Fibroblast of skin of right quadriceps (primary cell): ENCODE measurements around the gene SUB1.
"Not testable (repeated sequence)": the region's sequence is repeated elsewhere in the genome, so short reads cannot be mapped to it uniquely, and the experiment has no call there.

Source experiments
- DNase-seq: peaks from one replicate; pipeline ENCODE4 v3.0.0-alpha.2; 2013

SUB1 gene

DNA sequence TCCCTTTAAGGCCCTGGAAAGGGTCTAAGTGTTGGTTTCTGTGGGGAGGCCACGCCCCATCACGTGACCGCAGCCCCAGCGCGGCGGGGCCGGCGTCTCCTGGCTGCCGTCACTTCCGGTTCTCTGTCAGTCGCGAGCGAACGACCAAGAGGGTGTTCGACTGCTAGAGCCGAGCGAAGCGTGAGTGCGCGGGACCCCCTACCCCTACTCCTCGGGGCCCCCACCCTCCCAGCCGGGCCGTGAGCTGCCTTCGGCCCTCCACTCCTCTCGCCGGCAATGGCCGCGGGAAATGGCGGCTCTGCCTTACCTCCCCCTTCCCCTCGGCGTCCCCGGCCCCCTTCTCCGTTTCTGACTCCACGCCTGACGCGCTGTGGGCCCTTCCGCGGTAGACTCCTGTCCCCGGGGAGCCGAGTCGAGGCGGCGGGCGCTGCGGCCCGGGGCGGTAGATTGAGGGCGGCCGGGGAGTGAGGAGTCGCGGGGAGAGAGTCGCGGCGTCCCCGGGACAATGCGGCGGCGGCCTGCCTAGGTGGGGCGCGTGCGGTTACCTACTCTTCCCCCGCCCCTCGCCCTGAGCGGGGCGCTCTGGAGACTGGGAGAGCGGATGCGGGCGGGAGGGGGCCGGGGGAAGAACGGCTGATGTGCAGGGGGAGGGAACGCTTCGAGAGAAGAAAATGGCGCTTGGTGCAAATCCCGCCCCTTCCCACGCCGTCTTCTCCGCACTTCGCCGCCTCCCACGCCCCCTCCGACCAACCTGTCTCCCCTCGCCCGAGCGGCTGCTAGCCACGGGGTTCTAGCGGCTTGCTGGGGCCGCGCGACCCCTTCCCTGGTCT lies at the start of gene SUB1:
Gene SUB1, plus strand, starts transcription at position 112 of the 830 bp plus-strand sequence. CDS start 2,956 bp downstream, outside the sequence.
- DNase-seq = peak; percentile 92

DNA sequence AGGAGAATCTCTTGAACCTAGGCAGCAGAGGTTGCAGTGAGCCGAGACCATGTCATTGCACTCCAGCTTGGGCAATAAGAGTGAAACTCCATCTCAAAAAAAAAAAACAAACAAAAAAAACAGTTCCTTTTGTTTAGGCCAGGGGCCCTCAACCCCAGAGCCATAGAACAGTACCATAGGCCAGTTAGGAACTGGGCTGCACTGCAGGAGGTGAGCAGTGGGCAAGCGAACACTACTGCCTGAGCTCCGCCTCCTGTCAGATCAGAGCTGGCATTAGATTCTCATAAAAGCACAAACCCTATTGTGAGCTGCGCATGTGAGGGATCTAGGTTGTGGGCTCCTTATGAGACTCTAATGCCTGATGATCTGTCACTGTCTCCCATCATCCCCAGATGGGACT lies 49.1 kb upstream of the SUB1 start:
- no peak for DNase-seq

DNA sequence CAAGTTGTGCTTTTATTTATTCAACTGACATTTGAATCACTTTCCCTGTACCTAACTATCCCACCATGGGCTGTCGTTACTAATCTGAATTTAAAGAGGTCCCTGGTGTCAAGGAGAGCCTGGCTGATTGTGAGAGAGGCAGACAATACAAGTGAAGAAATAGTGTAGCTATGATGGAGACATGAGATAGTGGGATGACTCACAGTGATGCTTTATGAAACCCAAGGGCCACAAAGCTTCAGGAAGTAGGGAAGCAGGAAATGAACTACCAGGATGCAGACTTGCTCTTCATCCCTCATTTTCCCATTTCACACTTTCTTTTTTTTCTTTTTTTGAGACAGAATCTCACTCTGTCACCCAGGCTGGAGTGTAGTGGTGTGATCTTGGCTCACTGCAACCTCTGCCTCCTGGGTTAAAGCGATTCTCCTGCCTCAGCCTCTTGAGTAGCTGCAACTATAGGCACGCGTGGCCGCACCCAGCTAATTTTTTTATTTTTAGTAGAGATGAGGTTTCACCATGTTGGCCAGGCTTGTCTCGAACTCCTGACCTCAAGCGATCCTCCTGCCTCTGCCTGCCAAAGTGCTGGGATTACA lies 47.8 kb upstream of the SUB1 start:
- DNase-seq = peak; percentile 81

DNA sequence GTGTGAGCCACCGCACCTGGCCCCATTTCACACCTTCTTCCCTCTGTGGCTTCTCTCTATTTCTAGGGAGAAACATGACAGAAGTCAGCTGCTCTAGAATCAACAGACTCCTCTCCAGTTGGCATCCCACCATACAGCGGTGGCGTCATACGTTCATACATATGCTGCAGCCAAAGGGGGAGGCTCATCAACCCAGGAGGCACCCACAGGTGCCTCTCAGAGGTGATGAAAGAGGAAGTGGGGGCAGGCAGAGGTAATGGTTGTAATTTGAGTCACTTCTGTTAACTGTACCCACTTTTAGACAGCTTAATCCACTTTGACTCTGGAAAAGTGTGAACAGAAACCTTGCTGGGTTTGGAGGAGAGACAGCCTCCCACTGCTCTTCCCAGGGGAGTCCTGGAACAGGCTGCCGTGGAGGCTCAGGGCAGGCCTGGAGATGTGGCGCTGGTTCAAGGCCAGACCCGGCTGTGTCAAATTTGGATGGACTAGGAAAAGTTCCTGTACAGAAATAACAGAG lies 47.3 kb upstream of the SUB1 start:
- DNase-seq = no peak

DNA sequence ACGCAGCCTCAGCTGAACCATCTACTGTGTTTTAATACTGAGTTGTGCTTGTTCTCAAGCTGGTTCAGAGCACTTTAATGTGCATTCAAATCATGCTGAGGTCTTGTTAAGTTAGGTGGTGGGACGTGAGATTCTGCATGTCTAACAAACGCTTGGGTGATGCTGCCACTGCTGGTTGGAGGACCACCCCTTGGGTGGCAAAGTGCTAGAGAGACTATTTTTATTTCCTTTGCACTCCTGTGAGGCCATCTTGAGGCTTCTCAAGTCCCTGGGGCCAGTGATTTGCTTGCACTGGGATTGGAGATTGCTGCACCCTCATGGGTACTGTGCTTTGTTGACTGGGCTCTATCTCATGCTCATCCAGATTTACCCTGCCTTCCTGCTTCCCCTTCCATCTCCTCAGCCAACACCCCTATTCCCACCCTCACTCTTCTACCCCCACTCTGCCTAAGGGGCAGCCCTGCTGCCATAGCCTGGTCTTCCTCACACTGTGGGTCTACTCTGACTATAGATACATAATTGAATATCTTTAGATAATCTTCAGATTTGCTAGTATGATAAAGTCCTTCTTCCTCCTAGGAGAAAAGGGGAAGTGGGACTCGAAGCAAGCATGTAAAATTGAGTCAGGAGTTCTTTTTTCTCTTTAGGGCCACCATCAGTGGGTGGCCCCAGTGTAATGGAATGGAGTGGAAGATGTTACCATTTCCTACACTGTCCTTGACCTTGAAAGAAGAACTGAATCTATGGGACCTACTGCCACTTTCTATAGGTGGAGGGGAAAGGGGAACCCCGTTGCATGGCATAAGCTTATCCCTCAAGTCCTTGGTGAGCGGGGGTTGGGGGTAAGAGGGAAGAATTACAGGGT lies 45.1 kb upstream of the SUB1 start:
- no peak for DNase-seq

DNA sequence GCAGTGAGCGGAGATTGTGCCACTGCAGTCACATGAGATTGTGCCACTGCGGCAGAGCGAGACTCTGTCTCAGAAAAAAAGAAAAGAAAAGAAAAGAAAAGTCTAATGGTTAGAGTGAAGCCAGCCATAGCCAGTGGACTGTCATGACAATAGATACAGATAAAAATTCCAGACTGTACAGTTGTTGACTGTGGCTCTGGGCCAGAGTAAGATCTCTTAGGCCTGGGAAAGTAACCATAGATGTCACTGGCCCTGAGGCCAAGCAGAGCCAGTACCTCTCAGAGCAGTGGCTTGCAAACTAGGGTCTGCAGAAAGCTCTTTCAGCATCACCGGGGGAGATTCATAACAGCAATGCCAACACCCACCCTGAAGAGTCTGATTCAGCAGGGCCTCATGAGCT lies 44.1 kb upstream of the SUB1 start:
- DNase-seq = no peak

DNA sequence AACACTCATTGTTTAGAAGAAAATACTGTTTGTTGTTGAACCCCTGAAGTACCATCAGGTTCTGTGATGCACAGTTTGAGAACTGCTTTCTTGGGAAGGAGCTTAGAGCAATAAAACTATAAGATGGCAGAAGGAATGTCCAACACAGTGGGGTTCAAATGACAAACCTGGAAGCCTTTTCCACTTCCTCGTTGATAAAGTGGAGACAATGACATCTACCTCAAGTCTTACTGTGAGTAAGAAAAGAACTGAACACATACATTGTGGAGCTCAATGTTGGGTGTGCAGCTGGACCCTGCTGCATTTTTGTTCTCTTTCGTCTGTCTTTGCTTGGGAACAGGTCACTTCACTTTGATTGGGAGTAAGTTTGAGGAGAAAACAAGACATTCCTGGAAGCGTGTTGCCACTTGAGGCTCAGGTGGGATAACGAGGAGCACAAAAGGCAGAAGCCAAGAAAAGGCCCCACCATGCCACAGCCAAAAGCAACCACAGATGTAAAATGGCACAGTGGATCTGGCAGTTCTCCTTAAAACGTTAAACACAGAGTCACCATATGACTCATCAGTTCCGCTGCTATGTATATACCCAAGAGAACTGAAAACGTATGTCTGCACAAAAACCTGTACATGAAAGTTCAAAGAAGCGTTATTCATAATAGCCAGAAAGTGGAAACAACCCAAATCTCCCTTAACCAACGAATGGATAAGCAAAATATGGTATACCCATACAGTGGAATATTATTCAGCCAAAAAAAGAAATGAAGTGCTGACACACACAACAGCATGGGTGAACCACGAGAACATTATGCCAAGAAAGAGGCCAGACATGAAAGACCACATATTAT lies 42.9 kb upstream of the SUB1 start:
- DNase-seq = peak; percentile 70

DNA sequence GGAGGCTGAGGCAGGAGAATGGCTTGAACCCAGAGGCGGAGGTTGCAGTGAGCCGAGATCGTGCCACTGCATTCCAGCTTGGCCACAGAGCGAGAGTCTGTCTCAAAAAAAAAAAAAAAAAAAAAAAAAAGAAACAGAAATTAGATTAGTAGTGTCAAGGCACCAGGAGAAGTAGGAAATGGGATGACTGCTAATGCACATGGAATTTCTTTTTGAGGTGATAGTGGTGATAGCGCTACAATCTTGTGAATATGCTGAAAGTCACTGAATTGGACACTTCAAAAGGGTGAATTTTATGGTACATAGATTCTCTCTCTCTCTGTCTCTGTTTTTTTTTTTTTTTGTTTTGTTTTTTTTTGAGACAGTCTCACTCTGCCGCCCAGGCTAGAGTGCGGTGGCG lies 42.1 kb upstream of the SUB1 start:
- peak; percentile 46 for DNase-seq

DNA sequence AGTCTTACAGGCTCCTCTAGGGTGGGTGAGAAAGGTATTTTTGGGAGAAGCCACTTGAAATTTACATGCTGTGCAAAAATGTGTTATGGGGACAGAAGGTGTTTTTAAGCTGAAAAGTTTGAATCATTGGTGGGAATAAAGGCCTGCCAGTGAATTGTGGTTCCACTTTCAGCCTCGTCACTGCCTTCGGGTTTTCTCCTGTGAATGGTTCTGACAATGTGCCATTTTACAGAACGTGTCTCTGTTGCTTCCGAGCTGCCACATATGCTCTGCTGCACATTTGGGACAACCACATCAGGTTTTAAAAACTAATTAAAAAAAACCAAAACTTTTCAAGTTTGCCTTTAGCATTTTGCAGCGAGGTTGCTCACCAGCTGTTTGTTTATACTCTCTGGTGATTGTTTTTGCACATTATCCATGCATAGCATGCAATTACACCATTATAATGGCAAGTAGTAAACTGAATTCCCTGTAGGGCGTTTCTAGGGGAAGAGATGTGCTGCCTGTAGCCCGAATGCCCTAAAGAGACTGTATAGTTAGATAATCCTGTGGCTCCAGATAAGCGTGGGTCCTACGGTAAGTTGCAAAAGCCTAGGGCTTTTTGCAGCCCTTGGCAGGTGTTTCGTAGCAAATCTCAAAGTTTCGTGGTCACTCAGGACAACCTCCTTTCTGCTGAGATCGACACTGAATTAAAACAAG lies 40.1 kb upstream of the SUB1 start:
- no peak for DNase-seq

DNA sequence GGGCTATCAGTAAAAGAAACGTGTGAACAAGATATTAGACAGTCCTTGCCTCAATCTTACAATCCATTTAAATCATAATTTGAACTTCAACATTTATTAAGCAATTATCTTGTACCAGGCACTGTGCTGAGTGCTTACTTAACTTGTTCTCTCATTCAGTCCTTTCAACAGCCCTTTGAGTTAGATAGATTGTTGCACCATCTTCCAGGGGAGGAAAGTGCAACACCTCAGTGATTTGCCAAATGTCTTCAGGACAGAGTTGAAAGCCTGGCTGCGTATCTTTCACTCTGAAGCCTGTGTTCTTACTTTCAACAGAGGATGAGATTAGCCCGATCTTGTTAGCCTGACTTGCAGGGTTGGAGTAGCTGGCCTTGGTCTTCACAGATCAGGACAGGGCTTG lies 34.2 kb upstream of the SUB1 start:
- no peak for DNase-seq

DNA sequence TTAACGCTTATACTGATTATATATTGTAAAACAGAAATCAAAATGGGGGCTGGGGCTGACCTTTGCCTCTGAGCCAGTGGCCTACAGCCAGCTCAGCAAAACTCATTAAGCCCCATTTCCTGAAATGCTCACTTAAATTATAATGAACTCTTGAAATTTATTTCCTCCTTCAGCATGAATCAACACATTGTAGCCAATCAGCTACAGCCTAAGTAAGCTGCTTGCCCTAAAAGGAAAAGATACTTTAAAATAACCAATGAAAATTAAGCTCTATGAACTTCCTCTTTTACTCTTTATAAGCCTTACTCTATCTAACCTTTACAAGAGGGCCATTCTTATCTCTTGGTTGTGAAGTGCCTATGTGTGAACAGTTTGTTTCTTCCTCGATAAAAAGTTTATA lies 33.5 kb upstream of the SUB1 start:
- DNase-seq = no peak

DNA sequence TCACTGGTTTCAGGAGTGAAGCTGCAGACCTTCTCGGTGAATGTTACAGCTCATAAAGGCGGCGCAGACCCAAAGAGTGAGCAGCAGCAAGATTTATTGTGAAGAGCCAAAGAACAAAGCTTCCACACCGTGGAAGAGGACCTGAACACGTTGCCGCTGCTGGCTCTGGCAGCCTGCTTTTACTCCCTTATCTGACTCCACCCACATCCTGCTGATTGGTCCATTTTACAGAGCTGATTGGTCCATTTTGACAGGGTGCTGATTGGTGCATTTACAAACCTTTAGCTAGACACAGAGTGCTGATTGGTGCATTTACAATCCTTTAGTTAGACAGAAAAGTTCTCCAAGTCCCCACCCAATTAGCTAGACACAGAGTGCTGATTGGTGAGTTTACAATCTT lies 32.9 kb upstream of the SUB1 start:
- not testable (repeated sequence) for DNase-seq

DNA sequence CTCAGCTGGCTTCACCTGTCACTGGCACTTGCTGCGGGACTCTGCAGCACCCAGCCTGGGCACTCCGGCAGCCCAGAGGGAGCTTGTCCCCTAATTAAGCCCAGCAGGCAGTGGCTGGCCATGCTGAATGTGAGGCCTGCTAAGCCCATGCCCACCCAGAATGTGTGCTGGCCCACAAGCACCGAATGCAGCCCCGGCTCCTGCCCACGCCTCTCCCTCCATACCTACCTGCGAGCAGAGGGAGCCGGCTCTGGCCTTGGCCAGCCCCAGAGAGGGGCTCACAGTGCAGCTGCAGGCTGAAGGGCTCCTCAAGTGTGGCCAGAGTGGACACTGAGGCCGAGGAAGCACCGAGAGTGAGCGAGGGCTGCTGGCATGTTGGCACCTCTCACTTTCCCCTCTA lies 32.4 kb upstream of the SUB1 start:
- DNase-seq = no peak

DNA sequence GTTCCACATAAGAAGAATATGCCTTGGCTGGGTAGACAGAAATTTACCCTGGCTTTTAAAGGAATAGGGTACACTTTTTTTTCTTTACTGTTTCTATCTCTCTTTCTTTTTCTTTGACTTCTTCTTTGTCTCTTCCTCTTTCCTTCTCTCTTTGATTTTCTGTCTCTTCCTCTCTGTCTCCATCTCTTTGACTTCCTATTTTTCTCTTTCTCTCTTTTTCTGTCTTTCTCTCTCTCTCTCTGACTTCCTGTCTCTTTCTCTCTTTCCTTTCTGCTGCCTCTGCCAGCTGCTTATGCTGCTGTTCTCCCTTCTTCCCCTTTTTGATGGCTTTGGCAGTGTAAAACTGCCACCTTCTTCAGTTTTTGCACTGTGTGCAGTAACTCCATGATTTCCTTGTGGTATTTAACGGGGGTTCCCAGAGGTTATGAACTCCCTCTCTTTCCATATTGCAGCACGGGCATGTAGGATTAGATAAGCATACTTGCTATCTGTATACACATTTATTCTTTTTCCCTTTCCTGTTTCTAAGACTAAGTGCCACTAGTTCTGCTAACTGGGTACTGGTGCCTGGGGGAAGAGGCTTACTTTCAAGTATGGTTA lies 31.1 kb upstream of the SUB1 start:
- not testable (repeated sequence) for DNase-seq

DNA sequence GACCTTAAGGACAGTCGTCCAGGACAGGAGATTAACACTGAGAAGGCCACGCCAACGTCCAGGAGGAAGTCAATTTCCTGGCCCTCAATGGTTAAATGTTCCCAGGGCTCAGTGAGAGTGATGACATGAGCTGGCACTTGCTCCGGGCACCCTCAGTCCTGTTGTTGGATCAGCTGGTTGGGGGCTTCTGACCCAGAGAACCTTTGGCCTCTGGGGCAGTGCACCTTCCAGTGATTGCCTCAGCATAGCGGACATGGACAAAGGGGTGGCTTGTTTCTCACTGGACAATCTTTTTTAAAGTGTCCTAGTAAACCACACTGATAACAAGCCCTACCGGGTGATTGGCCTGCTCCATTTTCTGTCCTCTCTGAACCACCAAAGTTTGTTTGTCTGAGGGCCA lies 28.8 kb upstream of the SUB1 start:
- not testable (repeated sequence) for DNase-seq

DNA sequence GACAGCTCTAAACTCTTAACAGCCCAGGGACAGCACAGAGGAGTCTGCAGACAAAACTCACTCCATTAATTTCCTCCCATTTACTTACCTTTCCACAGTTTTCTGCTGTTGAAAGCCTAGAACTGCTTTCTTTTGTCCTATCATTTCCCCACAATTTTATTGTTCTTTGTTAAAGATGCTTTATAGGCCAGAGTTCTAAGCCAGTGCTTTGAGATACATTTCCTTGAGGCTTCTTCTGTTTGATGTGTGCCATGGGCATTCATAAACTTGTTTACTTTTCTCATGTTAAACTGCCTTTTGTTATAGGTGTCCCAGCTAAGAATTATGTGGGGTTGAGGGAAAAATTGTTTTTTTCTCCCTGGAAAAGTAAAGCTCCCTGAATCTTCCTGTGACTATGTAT lies 25.9 kb upstream of the SUB1 start:
- no peak for DNase-seq

DNA sequence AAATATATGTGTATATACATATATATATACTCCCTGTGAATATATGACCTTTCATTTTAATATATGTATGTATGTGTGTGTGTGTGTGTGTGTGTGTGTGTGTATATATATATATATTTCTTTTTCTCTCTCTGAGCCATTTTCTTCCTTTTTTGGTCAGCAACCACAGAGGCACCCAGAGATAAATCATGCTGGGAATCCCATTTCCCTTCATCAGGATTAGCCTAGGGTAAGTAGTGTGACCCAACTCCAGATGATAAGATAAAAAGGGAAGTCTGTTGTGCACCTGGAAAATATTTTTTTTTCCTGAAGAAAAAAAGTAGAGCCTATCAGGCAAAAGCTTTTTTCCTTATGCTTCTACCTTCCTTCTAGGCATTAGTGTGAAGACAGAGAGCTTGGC lies 25.4 kb upstream of the SUB1 start:
- no peak for DNase-seq

DNA sequence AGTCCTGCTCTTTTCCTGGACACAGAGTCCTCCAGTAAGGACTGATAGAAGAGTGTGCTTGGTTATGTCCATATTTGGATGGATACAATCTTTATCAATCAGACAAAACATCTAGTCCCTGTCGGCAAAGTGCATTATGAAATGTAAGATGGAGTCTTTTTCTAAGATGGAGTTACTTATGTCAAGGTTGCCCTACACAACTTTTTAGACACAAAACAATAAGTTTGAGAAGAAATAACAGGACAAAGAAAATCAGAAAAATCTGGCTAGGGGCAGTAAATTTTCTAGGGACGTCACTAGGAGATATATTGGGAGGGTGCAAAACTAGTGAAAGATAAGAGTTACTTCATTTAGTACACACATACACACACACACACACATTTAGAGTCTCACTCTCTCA lies 23.3 kb upstream of the SUB1 start:
- no peak for DNase-seq

DNA sequence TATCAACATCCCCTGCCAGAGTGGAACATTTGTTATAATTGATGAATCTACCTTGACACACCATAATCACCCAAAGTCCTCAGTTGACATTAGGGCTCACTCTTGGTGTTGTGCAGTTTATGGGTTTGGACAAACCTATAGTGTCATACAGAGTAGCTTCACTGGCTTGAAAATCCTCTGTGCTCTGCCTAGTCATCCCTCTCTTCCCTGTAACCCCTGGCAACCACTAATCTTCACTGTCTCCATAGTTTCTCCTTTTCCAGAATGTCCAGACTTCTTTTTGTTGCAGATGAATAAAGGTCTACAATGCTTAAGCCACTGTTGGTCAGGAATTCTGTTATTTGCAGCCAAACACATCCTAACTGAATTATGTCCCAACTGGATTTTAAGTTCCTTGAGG lies 22.5 kb upstream of the SUB1 start:
- DNase-seq = no peak

DNA sequence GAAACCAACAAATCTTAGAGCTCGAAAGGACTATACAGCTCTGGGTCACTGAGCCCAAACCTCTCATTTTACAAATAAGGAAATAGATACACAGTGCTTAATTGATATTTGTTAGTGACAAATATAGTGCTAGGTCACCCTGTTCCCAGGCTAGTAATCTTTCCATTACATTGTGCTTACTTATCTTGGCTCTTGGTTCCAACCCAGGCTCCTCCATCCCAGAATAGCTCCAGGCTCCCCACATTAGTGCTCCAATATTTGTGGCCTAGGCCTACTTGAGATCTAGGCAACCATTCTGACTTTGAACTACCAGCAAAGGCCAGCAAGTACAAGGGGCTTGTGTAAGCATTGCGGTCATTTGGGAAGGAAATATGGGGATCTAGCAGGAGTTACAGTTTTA lies 21.7 kb upstream of the SUB1 start:
- DNase-seq = no peak

DNA sequence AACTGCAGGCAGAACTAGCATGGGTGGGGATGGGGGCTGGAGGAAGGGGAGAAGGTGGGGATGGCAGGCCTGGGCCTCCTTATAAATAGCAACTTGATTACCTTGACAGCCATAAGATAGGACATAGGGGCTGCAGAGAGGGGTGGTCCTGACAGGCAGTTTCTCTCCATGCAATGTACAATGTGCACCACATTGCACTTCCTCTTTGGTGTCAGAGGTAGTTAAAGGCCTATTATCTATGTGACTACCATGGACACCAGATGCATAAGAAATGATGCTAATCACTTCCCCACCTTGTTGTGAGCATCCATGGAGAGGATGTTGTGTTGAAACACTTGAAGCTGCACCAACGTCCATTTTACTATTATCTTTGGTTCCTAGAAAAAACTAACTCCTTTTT lies 20.2 kb upstream of the SUB1 start:
- no peak for DNase-seq
